Measurements from ENCODE around the gene PCLO. TPM values are rescaled to one million over a fixed set of nuclear protein-coding genes. Genes with fewer than 3 reads are reported as not detected.

PCLO gene
- total and polyA plus RNA-seq, 9 donors: 0.31 to 3.6 (median 1.4) TPM

DNA sequence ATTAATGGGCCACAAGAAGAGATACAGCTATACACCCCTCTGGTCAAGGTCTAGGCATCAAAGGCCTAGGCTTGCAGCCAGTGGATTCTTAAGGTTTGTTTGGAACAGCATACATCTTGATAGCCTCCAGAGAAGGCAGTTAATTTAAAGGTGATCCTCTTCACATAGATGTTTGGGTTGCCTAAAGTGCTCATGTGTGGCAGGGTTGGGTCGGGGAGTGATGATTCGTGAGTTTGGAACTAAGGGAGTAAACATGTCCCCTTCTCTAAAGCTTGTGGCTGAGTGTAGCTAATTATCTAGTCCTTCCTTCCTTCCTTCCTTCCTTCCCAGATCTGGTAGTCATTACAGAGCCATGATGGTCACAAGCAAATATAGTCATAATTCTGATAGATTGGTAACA is 12.4 kb downstream of the PCLO start:
- no peaks in the 10 kb centered on the region for H3K27me3 ChIP-seq
- H3K9me3 ChIP-seq: no peaks in the 10 kb centered on the region
- intact Hi-C loops (cut with DNase I): no loop called here
- TF ChIP-seq EP300 (IDR thresholded peaks at IDR 0.05) (no peak), POLR2A (IDR thresholded peaks at IDR 0.05) (no peak)
- TF ChIP-seq, protein P1, sequence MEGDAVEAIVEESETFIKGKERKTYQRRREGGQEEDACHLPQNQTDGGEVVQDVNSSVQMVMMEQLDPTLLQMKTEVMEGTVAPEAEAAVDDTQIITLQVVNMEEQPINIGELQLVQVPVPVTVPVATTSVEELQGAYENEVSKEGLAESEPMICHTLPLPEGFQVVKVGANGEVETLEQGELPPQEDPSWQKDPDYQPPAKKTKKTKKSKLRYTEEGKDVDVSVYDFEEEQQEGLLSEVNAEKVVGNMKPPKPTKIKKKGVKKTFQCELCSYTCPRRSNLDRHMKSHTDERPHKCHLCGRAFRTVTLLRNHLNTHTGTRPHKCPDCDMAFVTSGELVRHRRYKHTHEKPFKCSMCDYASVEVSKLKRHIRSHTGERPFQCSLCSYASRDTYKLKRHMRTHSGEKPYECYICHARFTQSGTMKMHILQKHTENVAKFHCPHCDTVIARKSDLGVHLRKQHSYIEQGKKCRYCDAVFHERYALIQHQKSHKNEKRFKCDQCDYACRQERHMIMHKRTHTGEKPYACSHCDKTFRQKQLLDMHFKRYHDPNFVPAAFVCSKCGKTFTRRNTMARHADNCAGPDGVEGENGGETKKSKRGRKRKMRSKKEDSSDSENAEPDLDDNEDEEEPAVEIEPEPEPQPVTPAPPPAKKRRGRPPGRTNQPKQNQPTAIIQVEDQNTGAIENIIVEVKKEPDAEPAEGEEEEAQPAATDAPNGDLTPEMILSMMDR (IDR thresholded peaks at IDR 0.05): no peak
- H3K4me1 ChIP-seq (ENCODE audit: insufficient read depth): no peaks in the 10 kb centered on the region
- 62 to 84% (median 66%) methylated on average over 2 of the region's 2 CpGs for WGBS, 3 donors
- H3K27ac ChIP-seq: no peak overlapping the region
- DNase-seq: no peak
- no peak overlapping the region for H3K4me3 ChIP-seq
- H3K36me3 ChIP-seq: no peaks in the 10 kb centered on the region

DNA sequence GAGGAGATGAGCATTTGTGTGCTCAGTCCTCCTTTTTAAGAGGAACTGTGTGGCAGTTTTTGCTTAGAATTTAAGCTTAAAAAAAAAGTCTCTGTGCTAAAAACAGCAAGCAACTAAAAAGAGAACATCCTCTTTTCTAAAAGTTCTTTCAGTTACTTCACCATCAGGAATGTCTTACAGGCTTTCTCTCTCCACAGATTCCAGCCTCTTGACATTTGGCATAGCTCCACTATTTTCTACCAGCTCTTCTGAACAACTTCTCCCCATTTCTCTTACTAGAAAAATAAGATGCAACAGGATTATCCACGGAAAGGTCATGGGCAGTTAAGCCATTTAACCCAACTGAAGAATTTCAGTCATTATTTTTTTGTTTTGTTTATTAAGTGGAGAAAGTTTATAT is 13.2 kb downstream of the PCLO start:
- WGBS, 3 donors: 34 to 44% (median 36%) methylated on average over 1 of the region's 1 CpG
- no peak overlapping the region for H3K27ac ChIP-seq
- no peak for DNase-seq
- H3K27me3 ChIP-seq: no peaks in the 10 kb centered on the region
- no peaks in the 10 kb centered on the region for H3K4me1 ChIP-seq (ENCODE audit: insufficient read depth)
- H3K9me3 ChIP-seq: no peaks in the 10 kb centered on the region
- H3K4me3 ChIP-seq: no peak overlapping the region
- intact Hi-C loops (cut with DNase I): no loop called here
- H3K36me3 ChIP-seq: no peaks in the 10 kb centered on the region
- no peak for TF ChIP-seq POLR2A (IDR thresholded peaks at IDR 0.05)
- TF ChIP-seq EP300 (IDR thresholded peaks at IDR 0.05): no peak
- TF ChIP-seq, protein P1 (IDR thresholded peaks at IDR 0.05): no peak

DNA sequence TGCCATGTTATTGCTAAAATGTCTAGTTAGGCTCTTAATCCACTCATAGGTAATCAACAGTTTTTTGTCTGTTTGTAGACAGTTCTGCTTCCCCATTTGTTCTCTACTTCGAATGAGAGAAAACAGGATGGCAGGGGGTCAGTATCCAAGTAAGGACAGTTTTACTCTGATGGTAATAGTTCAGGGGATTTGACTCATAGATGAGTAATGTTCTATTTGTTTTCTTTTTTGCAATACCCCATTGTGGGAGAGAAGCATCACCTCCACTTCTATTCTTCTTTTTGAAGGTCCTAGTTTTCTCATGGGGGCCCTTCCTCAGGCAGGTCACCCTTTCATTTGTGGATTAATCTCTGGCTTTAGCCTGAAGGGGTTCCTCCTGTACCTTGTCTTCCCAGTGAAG is 13.9 kb downstream of the PCLO start:
- TF ChIP-seq, protein P1 (IDR thresholded peaks at IDR 0.05): no peak
- TF ChIP-seq EP300 (IDR thresholded peaks at IDR 0.05) (no peak), POLR2A (IDR thresholded peaks at IDR 0.05) (no peak)
- Histone ChIP-seq H3K9me3 (no peaks in the 10 kb centered on the region), H3K36me3 (no peaks in the 10 kb centered on the region), H3K4me1 (ENCODE audit: insufficient read depth) (no peaks in the 10 kb centered on the region), H3K27me3 (no peaks in the 10 kb centered on the region), H3K4me3 (no peak overlapping the region), H3K27ac (no peak overlapping the region)
- DNase-seq: no peak
- intact Hi-C loops (cut with DNase I): no loop called here
- 82 to 87% (median 83%) methylated on average over 1 of the region's 1 CpG for WGBS, 3 donors

DNA sequence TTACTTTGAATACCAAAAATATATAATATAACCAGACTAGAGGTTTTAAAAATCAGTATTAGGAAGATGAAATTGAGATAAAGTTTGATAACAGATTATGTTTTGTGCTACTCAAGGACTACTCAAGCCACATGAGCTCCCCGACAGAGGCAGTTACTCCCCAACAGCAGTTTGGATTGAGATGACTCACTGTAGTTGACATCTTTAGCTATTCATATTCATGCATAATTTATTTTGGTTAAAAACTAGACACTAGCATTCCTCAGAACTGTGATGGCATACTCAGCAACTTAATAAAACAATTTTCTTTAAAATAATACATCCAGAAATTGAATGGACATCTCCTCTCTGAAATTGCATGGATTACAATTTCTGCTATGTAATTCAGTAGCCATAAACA is 19.6 kb downstream of the PCLO start:
- Histone ChIP-seq H3K4me3 (no peak overlapping the region), H3K9me3 (no peaks in the 10 kb centered on the region), H3K27ac (no peak overlapping the region), H3K27me3 (no peaks in the 10 kb centered on the region), H3K36me3 (no peaks in the 10 kb centered on the region), H3K4me1 (ENCODE audit: insufficient read depth) (no peaks in the 10 kb centered on the region)
- no peak for DNase-seq
- TF ChIP-seq, protein P1 (IDR thresholded peaks at IDR 0.05): no peak
- no peak for TF ChIP-seq POLR2A (IDR thresholded peaks at IDR 0.05)
- TF ChIP-seq EP300 (IDR thresholded peaks at IDR 0.05): no peak
- intact Hi-C loops (cut with DNase I): no loop called here
- WGBS, 3 donors: 72 to 75% (median 75%) methylated on average over 1 of the region's 1 CpG

DNA sequence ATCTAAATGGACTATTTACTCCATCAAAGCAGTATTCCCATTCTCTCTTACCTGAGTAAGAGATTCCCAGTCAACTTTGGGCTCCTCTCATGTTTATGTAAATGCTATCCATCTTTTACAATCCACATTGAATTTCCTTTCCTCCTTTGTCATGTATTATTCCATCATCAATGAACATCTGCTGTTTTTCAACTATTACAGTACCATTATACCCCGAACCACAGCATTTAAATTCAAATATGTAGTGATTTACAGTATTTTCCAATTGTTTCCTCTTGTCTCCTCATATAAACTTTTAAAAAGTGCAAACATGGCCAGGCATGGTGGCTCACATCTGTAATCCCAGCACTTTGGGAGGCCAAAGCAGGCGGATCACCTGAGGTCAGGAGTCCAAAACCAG is 20.3 kb downstream of the PCLO start:
- intact Hi-C loops (cut with DNase I): no loop called here
- 93 to 97% (median 95%) methylated on average over 2 of the region's 2 CpGs for WGBS, 3 donors
- no peak overlapping the region for H3K27ac ChIP-seq
- H3K36me3 ChIP-seq: no peaks in the 10 kb centered on the region
- DNase-seq: no peak
- no peaks in the 10 kb centered on the region for H3K4me1 ChIP-seq (ENCODE audit: insufficient read depth)
- no peaks in the 10 kb centered on the region for H3K27me3 ChIP-seq
- TF ChIP-seq POLR2A (IDR thresholded peaks at IDR 0.05) (no peak), EP300 (IDR thresholded peaks at IDR 0.05) (no peak)
- TF ChIP-seq, protein P1 (IDR thresholded peaks at IDR 0.05): no peak
- H3K4me3 ChIP-seq: no peak overlapping the region
- no peaks in the 10 kb centered on the region for H3K9me3 ChIP-seq
